WTC11 (cell line): Measurements from ENCODE around the gene AURKA. TPM values are rescaled to one million over a fixed set of nuclear protein-coding genes. Genes with fewer than 3 reads are reported as not detected.
"Not testable (repeated sequence)": the region's sequence is repeated elsewhere in the genome, so short reads cannot be mapped to it uniquely, and the experiment has no call there.

ENCODE experiments used
- ATAC-seq: fragments of 200-7000 bp; cut with Tn5 transposase; 2 replicates; pipeline ENCODE4 v1.10.0; 2021; ENCODE audit warnings: mild to moderate bottlenecking, moderate library complexity
- CTCF ChIA-PET: fragments of 300-600 bp; sonication (Branson Sonifier 250); formaldehyde crosslinking; loops from one replicate; lab custom pipeline; 2021; ENCODE audit warnings: antibody characterized with exemption; lab: Charles Lee
- POLR2A ChIA-PET: fragments of 350-600 bp; sonication (Branson Sonifier 250); formaldehyde crosslinking; loops from one replicate; lab custom pipeline; 2021; ENCODE audit warnings: antibody characterized with exemption; lab: Charles Lee
- DNase-seq: peaks from one replicate; pipeline ENCODE4 v3.0.0; 2021; ENCODE audit warnings: low spot score
- H3K27ac Mint-ChIP-seq: 2 replicates; pipeline ENCODE4 v1.8.0; 2021; ENCODE audit warnings: mixed read lengths
- H3K27me3 Mint-ChIP-seq: 2 replicates; pipeline ENCODE4 v1.8.0; 2021; ENCODE audit warnings: low read depth, mild to moderate bottlenecking, moderate library complexity, mixed read lengths
- H3K36me3 Mint-ChIP-seq: 2 replicates; pipeline ENCODE4 v1.8.0; 2021; ENCODE audit warnings: mixed read lengths
- H3K4me1 Mint-ChIP-seq: 2 replicates; pipeline ENCODE4 v1.8.0; 2022; ENCODE audit warnings: mixed read lengths
- H3K4me3 Mint-ChIP-seq: 2 replicates; pipeline ENCODE4 v1.8.0; 2021; ENCODE audit warnings: mild to moderate bottlenecking, moderate library complexity, mixed read lengths
- H3K9me3 Mint-ChIP-seq: 2 replicates; pipeline ENCODE4 v1.8.0; 2021; ENCODE audit warnings: mixed read lengths
- ATF1 ChIP-seq: sonication (generic); formaldehyde crosslinking; IDR thresholded peaks from 2 replicates; pipeline ENCODE4 v1.8.1; 2023; ENCODE audit warnings: mild to moderate bottlenecking, moderate library complexity, missing genetic modification reagents
- ATF3 ChIP-seq: sonication (generic); formaldehyde crosslinking; conservative IDR thresholded peaks from 2 replicates; pipeline ENCODE4 v1.8.1; 2022; ENCODE audit warnings: mild to moderate bottlenecking, missing genetic modification reagents
- CREM ChIP-seq: sonication (generic); formaldehyde crosslinking; IDR thresholded peaks from 2 replicates; pipeline ENCODE4 v1.8.1; 2022; ENCODE audit warnings: mild to moderate bottlenecking, missing genetic modification reagents, moderate library complexity
- ELF4 ChIP-seq: sonication (generic); formaldehyde crosslinking; IDR thresholded peaks from 2 replicates; pipeline ENCODE4 v1.8.1; 2022; ENCODE audit warnings: low read depth, mild to moderate bottlenecking, moderate library complexity, missing genetic modification reagents
- ETV6 ChIP-seq: sonication (generic); formaldehyde crosslinking; IDR thresholded peaks from 2 replicates; pipeline ENCODE4 v1.8.1; 2022; ENCODE audit warnings: mild to moderate bottlenecking, missing genetic modification reagents
- GABPB1 ChIP-seq: sonication (generic); formaldehyde crosslinking; IDR thresholded peaks from 2 replicates; pipeline ENCODE4 v1.8.1; 2023; ENCODE audit warnings: mild to moderate bottlenecking, missing genetic modification reagents
- HMGXB4 ChIP-seq: sonication (generic); formaldehyde crosslinking; IDR thresholded peaks from 2 replicates; pipeline ENCODE4 v1.8.1; 2023; ENCODE audit warnings: mild to moderate bottlenecking, moderate library complexity, missing genetic modification reagents
- JUN ChIP-seq: sonication (generic); formaldehyde crosslinking; IDR thresholded peaks from 2 replicates; pipeline ENCODE4 v1.8.0; 2023; ENCODE audit warnings: mild to moderate bottlenecking, missing genetic modification reagents
- NFATC4 ChIP-seq: fragments of 250-450 bp; sonication (Bioruptor Pico); IDR thresholded peaks from 2 replicates; pipeline ENCODE4 v1.9.0; 2021; ENCODE audit warnings: mild to moderate bottlenecking
- RELA ChIP-seq: sonication (generic); formaldehyde crosslinking; IDR thresholded peaks from 2 replicates; pipeline ENCODE4 v1.8.1; 2022; ENCODE audit warnings: missing genetic modification reagents, mild to moderate bottlenecking, borderline replicate concordance
- ZNF512 ChIP-seq: sonication (generic); formaldehyde crosslinking; IDR thresholded peaks from 2 replicates; pipeline ENCODE4 v1.8.1; 2022; ENCODE audit warnings: missing genetic modification reagents, borderline replicate concordance
- total RNA-seq: library from RNA; stranded (reverse); gene quantifications from 3 replicates; pipeline ENCODE4 v1.2.3, GENCODE V29; 2021
- TF ChIP-seq, protein P1 (sequence below): sonication (generic); formaldehyde crosslinking; IDR thresholded peaks from 2 replicates; pipeline ENCODE4 v1.8.1; 2023; ENCODE audit warnings: mild to moderate bottlenecking, missing genetic modification reagents
- TF ChIP-seq, protein P2 (sequence below): fragments of 200-600 bp; IDR thresholded peaks from 2 replicates; pipeline ENCODE4 v1.8.0; 2022; ENCODE audit warnings: antibody characterized with exemption
- TF ChIP-seq, protein P3 (sequence below): sonication (generic); formaldehyde crosslinking; IDR thresholded peaks from 2 replicates; pipeline ENCODE4 v1.8.0; 2022; ENCODE audit warnings: mild to moderate bottlenecking, missing genetic modification reagents

The AURKA gene
- total RNA-seq, 1 experiment from 2014 or later = 103 TPM

DNA sequence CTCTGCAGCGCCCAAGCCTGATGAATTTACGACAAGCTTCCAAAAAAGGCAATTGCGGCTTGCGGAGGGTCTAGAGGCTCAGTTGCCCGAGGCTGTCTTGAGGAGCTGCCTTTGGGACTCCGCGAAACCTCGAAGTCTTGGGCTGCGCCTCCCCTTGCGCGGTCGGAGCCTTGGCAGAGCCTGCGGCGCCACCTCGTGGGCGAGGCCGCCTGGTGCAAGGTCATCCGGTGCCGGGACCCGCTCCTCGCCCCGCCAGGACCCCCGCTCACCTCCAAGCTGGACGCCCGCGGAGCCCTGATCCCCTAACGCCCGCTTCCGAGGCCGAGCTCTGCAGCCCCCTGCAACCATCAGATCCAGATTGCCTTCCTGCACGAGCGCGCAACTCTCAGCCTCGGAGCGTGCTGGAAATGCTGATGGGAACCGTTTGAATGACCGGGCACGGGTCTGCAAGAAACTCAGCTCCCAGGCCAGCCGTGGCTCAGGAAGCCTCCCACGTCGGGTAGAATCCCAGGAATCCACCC lies 48.1 kb downstream of the AURKA start:
- H3K9me3 Mint-ChIP-seq = peaks cover 22% of the 10 kb centered on the region
- peak overlapping the region; percentile 55 for H3K4me3 Mint-ChIP-seq
- TF ChIP-seq, protein P1, sequence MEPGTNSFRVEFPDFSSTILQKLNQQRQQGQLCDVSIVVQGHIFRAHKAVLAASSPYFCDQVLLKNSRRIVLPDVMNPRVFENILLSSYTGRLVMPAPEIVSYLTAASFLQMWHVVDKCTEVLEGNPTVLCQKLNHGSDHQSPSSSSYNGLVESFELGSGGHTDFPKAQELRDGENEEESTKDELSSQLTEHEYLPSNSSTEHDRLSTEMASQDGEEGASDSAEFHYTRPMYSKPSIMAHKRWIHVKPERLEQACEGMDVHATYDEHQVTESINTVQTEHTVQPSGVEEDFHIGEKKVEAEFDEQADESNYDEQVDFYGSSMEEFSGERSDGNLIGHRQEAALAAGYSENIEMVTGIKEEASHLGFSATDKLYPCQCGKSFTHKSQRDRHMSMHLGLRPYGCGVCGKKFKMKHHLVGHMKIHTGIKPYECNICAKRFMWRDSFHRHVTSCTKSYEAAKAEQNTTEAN (CRISPR knock-in tag) = no peak
- TF ChIP-seq, protein P2, sequence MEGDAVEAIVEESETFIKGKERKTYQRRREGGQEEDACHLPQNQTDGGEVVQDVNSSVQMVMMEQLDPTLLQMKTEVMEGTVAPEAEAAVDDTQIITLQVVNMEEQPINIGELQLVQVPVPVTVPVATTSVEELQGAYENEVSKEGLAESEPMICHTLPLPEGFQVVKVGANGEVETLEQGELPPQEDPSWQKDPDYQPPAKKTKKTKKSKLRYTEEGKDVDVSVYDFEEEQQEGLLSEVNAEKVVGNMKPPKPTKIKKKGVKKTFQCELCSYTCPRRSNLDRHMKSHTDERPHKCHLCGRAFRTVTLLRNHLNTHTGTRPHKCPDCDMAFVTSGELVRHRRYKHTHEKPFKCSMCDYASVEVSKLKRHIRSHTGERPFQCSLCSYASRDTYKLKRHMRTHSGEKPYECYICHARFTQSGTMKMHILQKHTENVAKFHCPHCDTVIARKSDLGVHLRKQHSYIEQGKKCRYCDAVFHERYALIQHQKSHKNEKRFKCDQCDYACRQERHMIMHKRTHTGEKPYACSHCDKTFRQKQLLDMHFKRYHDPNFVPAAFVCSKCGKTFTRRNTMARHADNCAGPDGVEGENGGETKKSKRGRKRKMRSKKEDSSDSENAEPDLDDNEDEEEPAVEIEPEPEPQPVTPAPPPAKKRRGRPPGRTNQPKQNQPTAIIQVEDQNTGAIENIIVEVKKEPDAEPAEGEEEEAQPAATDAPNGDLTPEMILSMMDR = peak; percentile 68
- TF ChIP-seq, protein P3, sequence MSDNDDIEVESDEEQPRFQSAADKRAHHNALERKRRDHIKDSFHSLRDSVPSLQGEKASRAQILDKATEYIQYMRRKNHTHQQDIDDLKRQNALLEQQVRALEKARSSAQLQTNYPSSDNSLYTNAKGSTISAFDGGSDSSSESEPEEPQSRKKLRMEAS (CRISPR knock-in tag) = 0 out of 2 replicates have a peak, but pooled peaks have one; percentile 29
- 0 out of 2 replicates have a peak, but pooled peaks have one; percentile 47 for TF ChIP-seq HMGXB4 (CRISPR knock-in tag)
- H3K27ac Mint-ChIP-seq = no peak overlapping the region
- peaks cover 21% of the 10 kb centered on the region for H3K4me1 Mint-ChIP-seq
- H3K36me3 Mint-ChIP-seq = peaks cover 12% of the 10 kb centered on the region
- ATAC-seq (peak; percentile 92), DNase-seq (peak; percentile 90)
- peaks cover 87% of the 10 kb centered on the region for H3K27me3 Mint-ChIP-seq
- ChIA-PET CTCF (interaction anchor here (0.8 to 1.5 kb wide), 12 partner anchors 8 to 1695 kb away, joined by 3 to 13 read pairs (median 4); partner anchors contain the start of genes AURKA, CSTF1 and FAM210B), POLR2A (no interaction called here)

DNA sequence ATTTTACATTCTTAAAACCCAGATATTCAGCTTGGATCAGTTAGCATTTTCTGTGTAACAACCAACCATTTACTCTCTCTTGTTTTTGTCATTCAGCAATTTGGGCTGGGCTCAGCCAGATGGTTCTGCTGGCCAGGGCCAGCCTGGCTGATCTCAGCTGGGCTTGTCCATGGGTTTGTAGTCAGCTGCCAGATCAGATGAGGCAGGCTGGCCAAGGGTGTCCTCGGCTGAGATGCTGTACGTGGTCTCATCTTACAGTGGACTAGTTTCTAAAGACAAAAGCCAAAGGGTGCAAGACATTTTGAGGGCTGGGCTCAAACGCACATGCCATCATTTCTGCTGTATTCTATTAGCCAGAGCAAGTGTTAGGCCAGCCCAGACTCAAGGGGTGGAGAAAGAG lies 49.2 kb downstream of the AURKA start:
- no peak for DNase-seq
- Mint-ChIP-seq H3K36me3 (peaks cover 21% of the 10 kb centered on the region), H3K27ac (no peak overlapping the region), H3K4me3 (no peak overlapping the region), H3K27me3 (peaks cover 82% of the 10 kb centered on the region), H3K4me1 (peaks cover 10% of the 10 kb centered on the region), H3K9me3 (peaks cover 33% of the 10 kb centered on the region)
- no peak for ATAC-seq
- TF ChIP-seq NFATC4 (CRISPR knock-in tag) = no peak
- TF ChIP-seq JUN (CRISPR knock-in tag) = no peak
- TF ChIP-seq ELF4 = no peak
- TF ChIP-seq ATF1 (CRISPR knock-in tag) = no peak
- TF ChIP-seq RELA = no peak
- no peak for TF ChIP-seq CREM (CRISPR knock-in tag)
- TF ChIP-seq ETV6 (CRISPR knock-in tag) = no peak
- TF ChIP-seq ATF3 (CRISPR knock-in tag) = no peak
- TF ChIP-seq GABPB1 = no peak
- no peak for TF ChIP-seq ZNF512 (CRISPR knock-in tag)
- ChIA-PET POLR2A (no interaction called here), CTCF (no interaction called here)

GRCh38 chr20:56336709-56337108 lies 55.3 kb downstream of the AURKA start:
- H3K27ac Mint-ChIP-seq, POLR2A ChIA-PET, DNase-seq, H3K4me3 Mint-ChIP-seq, CTCF ChIA-PET, H3K4me1 Mint-ChIP-seq, ATAC-seq: not testable (repeated sequence)
- Mint-ChIP-seq H3K9me3 (peaks cover 76% of the 10 kb centered on the region), H3K36me3 (peaks cover 59% of the 10 kb centered on the region), H3K27me3 (peaks cover 39% of the 10 kb centered on the region)
